Heart right ventricle (tissue), 16 donors: ENCODE measurements around the gene CCDC92B. TPM values are rescaled to one million over a fixed set of nuclear protein-coding genes. Genes with fewer than 3 reads are reported as not detected.
A peak's percentile ranks its signal among the peaks of the same experiment; 100 is the strongest.

Source experiments
- ATAC-seq, 8 donors: fragments of 200-7000 bp; cut with Tn5 transposase; one replicate each; pipeline ENCODE4 v1.9.1; 2020; ENCODE audit warnings: mild to moderate bottlenecking in 8 of 8, moderate library complexity in 8 of 8, moderate number of reproducible peaks in 1 of 8
- DNase-seq, 2 donors: peaks; one replicate each; pipeline ENCODE4 v3.0.0-alpha.2; 2020
- H3K27ac ChIP-seq, 10 donors: fragments of 200-600 bp; sonication (generic) in 2 of 10; one replicate each; pipeline versions ENCODE4 v1.5.0 to v1.8.0; 2020 to 2022; ENCODE audit warnings: mild to moderate bottlenecking in 3 of 10
- H3K27me3 ChIP-seq, 7 donors: fragments of 200-600 bp; one replicate each; pipeline ENCODE4 v1.8.0; 2021 to 2022; ENCODE audit warnings: mild to moderate bottlenecking in 2 of 7
- H3K36me3 ChIP-seq, 9 donors: fragments of 200-600 bp; sonication (generic) in 1 of 9; one replicate each; pipeline versions ENCODE4 v1.5.0 to v1.8.0; 2020 to 2022; ENCODE audit warnings: mild to moderate bottlenecking in 2 of 9
- H3K4me1 ChIP-seq, 9 donors: fragments of 200-600 bp; sonication (generic) in 1 of 9; one replicate each; pipeline versions ENCODE4 v1.5.0 to v1.8.0; 2020 to 2022; ENCODE audit warnings: mild to moderate bottlenecking in 4 of 9
- H3K4me3 ChIP-seq, 10 donors: fragments of 200-600 bp; sonication (generic) in 2 of 10; one replicate each; pipeline versions ENCODE4 v1.5.0 to v1.8.0; 2020 to 2022; ENCODE audit warnings: mild to moderate bottlenecking in 7 of 10, moderate library complexity in 2 of 10
- H3K9me3 ChIP-seq, 11 donors: fragments of 200-600 bp in 10 of 11; sonication (generic) in 2 of 11; one replicate each; pipeline versions ENCODE4 v1.5.0 to v1.8.0; 2013 to 2022; ENCODE audit warnings: mild to moderate bottlenecking in 2 of 11, control low read depth in 1 of 11, moderate library complexity in 1 of 11
- WGBS, 2 donors: extraction: QIAGEN DNeasy Blood & Tissue Kit; methylation state at CpG; one replicate each; pipeline ENCODE4 v1.1.7; 2013; ENCODE audit warnings: inconsistent platforms in 1 of 2; 5-methylcytosine and 5-hydroxymethylcytosine counted together
- intact Hi-C, 10 donors: fragments of 100-400 bp; cut with DNase I; formaldehyde crosslinking; loops; one replicate each; pipeline versions ENCODE4 v1.11.1 to v1.14.2; 2022
- polyA plus RNA-seq, 2 donors: library from polyadenylated mRNA; stranded (reverse); fragments of 200-250 nt; gene quantifications; one replicate each; pipeline ENCODE4 v1.2.3, GENCODE V29; 2013
- total RNA-seq, 10 donors: library from RNA; stranded (reverse); fragmentation: NEBNext Ultra II Directional in 3 of 10; extraction: Animal tissue kit (Norgen Biotek cat#: 25700) in 3 of 10; gene quantifications; one replicate each; pipeline versions ENCODE4 v1.2.1 to v1.2.4, GENCODE V29; 2021 to 2023
- TF ChIP-seq, protein P1 (sequence below), 9 donors: fragments of 200-600 bp; sonication (generic) in 2 of 9; IDR thresholded peaks; one replicate each; pipeline versions ENCODE4 v1.5.0 to v1.8.0; 2021 to 2022; ENCODE audit warnings: antibody characterized with exemption in 9 of 9, mild to moderate bottlenecking in 5 of 9, moderate library complexity in 1 of 9
- donor health status: Arrhythmogenic right ventricular cardiomyopathy.
- donor health status: ischemic (EF 13 %, LVEDD 7.1; RV severe dilation, severe dysfunction).
- donor health status: healthy with polysubstance abuse.
- donor health status: DM: no; HTN: yes; CAD: no.
- donor health status: DM: no; HTN: no; CAD: no.
- donor health status: ischemic (EF 25% LVEDD 6.9; RV normal size, moderate dysfunction).
- donor health status: ischemic (EF 25% LVEDD 5.7; RV mildly dilated, moderate dysfunction).
- donor health status: healthy.
- donor health status: DM: yes; HTN: yes; CAD: no.
- donor health status: Ischemic cardiomyopathy.
- donor health status: ischemic (EF 35%, LVEDD 5.7; RV mildly dilated, moderate dysfunction).
- donor health status: nonischemic (EF 11% LVEDD 7.7; RV severe dilation, severe dysfunction).
- donor health status: DM: yes; HTN: yes; CAD: no.
- donor health status: PGD.
- donor health status: ischemic (EF 29% LVEDD 5.4; RV normal size, mild dysfunction).
- donor health status: nonischemic (EF 23%, LVEDD 6.1; RV moderate dilation, normal function).

CCDC92B gene
- total and polyA plus RNA-seq, 12 donors, result 0.06 to 0.44 (median 0.19) TPM

DNA sequence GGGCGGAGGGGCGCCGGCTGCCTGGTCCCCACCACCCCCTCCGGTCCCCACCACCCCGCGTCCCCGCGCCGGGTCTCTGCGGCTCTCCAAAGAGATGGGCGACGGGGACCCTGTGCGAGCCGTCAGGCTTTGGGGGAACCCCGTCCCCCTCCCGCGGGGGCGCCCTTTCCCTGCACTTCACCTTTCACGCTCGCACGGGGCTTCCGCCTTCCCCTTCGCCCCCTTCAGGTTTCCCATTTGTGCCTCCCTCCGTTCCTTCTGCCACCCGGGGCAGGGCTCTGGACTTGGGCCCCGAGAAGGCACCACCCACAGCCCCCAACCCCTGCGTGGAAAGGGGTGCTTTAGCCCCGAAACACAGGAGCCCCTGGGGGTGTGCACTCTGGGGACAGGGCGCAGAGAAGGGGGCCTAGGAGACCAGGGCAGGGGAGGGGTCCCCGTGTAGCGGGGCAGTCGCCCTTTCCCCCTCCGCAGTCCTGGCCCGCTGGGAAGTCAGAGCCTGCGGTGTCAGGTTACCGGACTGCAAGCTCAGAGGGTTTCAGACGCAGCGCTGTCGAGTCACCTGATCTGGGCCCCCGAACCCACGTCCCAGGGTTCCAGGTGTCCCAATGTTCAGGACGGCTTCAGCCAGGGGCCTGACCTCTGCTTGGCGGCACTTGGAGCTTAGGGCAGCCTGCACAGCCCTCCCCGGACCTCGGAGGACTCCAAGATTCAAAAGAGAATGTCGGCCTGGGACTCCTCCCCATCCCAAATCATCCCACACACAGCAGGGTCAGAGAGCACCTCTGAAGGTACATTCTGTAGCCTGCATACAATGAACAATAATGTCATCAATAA, 6.7 kb upstream of the CCDC92B start:
- Histone ChIP-seq H3K4me3 (peak overlapping the region in 7 of 10 donors; percentile 20 to 38 (median 34)), H3K4me1 (peaks cover 0 to 11% (median 4%) of the 10 kb centered on the region in 9 donors), H3K36me3 (no peaks in the 10 kb centered on the region), H3K27ac (no peak overlapping the region), H3K27me3 (peaks cover 5 to 81% (median 71%) of the 10 kb centered on the region in 7 donors), H3K9me3 (no peaks in the 10 kb centered on the region)
- ATAC-seq (peak in 6 of 8 donors; percentile 29 to 58 (median 42)), DNase-seq (no peak)
- TF ChIP-seq, protein P1, sequence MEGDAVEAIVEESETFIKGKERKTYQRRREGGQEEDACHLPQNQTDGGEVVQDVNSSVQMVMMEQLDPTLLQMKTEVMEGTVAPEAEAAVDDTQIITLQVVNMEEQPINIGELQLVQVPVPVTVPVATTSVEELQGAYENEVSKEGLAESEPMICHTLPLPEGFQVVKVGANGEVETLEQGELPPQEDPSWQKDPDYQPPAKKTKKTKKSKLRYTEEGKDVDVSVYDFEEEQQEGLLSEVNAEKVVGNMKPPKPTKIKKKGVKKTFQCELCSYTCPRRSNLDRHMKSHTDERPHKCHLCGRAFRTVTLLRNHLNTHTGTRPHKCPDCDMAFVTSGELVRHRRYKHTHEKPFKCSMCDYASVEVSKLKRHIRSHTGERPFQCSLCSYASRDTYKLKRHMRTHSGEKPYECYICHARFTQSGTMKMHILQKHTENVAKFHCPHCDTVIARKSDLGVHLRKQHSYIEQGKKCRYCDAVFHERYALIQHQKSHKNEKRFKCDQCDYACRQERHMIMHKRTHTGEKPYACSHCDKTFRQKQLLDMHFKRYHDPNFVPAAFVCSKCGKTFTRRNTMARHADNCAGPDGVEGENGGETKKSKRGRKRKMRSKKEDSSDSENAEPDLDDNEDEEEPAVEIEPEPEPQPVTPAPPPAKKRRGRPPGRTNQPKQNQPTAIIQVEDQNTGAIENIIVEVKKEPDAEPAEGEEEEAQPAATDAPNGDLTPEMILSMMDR (IDR thresholded peaks at IDR 0.05), result no peak
- WGBS, 2 donors, result 0 to 2% methylated on average over 40 to 46 of the region's 46 CpGs
- intact Hi-C loops, result no loop called here

DNA sequence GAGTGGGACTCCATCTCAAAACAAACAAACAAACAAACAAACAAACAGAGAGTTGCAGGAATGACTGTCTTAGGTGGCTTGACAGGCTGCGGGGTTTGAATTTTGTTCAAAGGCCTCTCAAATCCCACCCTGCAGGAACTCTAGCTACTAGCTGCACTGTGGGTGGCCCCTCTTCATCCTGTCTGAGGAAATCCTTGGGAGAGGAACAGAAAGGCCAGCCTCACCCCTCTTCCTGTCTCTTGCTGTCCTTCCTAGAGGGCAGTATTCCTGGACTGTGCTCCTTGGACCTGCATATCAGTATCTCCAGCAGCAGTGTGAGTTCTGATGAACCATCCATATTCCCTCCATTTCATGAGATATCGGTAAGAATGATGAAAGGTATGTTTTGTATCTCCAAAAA, 2.0 kb upstream of the CCDC92B start:
- ATAC-seq (no peak), DNase-seq (no peak)
- H3K27me3 ChIP-seq, result peaks cover 5 to 94% (median 75%) of the 10 kb centered on the region in 7 donors
- H3K4me1 ChIP-seq, result peaks cover 0 to 11% (median 4%) of the 10 kb centered on the region in 9 donors
- TF ChIP-seq, protein P1 (IDR thresholded peaks at IDR 0.05), result no peak
- H3K36me3 ChIP-seq, result no peaks in the 10 kb centered on the region
- intact Hi-C loops, result no loop called here
- 63 to 64% methylated on average over 2 of the region's 2 CpGs for WGBS, 2 donors
- no peak overlapping the region for H3K4me3 ChIP-seq
- no peak overlapping the region for H3K27ac ChIP-seq
- no peaks in the 10 kb centered on the region for H3K9me3 ChIP-seq

DNA sequence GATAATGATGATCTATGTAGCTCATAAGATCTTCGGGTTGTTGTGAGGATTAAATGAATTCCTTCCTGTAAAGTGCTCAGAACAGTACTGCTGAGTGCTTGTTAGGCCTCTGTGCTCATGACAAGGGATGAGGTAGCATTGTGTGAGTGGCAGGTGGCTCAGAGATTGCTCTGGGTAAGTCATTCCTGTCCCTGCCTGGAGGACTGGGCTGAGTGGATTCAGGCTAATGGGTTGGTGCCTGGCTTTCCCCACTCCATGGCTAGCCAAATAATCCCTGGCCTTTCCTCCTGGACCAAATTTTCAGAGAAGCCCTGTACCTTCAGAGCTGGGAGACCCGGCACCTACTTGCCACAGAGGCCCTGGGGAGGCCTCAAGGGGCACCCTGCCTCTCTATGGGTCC, 1.3 kb upstream of the CCDC92B start:
- ATAC-seq, result no peak
- TF ChIP-seq, protein P1 (IDR thresholded peaks at IDR 0.05), result no peak
- DNase-seq, result no peak
- intact Hi-C loops, result no loop called here
- WGBS, 2 donors, result 85 to 91% methylated on average over 2 of the region's 2 CpGs
- H3K27me3 ChIP-seq, result peaks cover 5 to 88% (median 73%) of the 10 kb centered on the region in 7 donors
- H3K4me1 ChIP-seq, result peaks cover 0 to 4% (median 4%) of the 10 kb centered on the region in 9 donors
- no peaks in the 10 kb centered on the region for H3K9me3 ChIP-seq
- no peaks in the 10 kb centered on the region for H3K36me3 ChIP-seq
- H3K27ac ChIP-seq, result no peak overlapping the region
- H3K4me3 ChIP-seq, result no peak overlapping the region

DNA sequence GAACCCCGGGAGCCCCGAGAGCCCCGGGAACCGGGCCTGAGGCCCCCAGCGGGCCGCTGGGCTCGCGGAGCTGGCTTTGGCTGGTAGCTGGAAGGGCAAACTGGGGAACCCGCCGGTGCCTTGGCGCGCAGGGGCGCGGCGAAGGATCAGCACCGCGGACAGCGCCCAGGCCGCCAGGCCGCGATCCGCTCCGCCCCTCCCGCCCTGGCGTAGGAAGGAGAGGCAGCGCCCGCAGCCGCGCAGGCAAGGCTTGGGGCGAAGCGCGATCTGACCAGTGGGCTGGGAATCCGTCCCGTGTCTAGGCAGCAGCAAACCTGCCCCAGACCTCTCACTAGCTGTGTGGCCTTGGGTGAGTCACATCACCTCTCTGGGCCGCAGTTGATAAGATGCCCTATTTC, 331 bp upstream of the CCDC92B start:
- peaks cover 0 to 4% (median 0%) of the 10 kb centered on the region in 9 donors for H3K4me1 ChIP-seq
- H3K36me3 ChIP-seq, result no peaks in the 10 kb centered on the region
- H3K4me3 ChIP-seq, result peak overlapping the region in 5 of 10 donors; percentile 1 to 35 (median 22)
- H3K27me3 ChIP-seq, result peaks cover 5 to 87% (median 66%) of the 10 kb centered on the region in 7 donors
- ATAC-seq, result peak; percentile 88 to 96 (median 94)
- no peak overlapping the region for H3K27ac ChIP-seq
- 1 to 2% methylated on average over 35 of the region's 35 CpGs for WGBS, 2 donors
- DNase-seq, result peak; percentile 57 to 74
- H3K9me3 ChIP-seq, result no peaks in the 10 kb centered on the region
- TF ChIP-seq, protein P1 (IDR thresholded peaks at IDR 0.05), result no peak
- intact Hi-C loops, result no loop called here
